A673 (cell line): ENCODE results near the gene NAALADL2.

Experiments
- CTCF ChIP-seq: fragments of 300-800, 200-600 bp; sonication (generic); conservative IDR thresholded peaks from 2 replicates; pipeline ENCODE4 v1.5.1; 2017; ENCODE audit warnings: low read depth, mild to moderate bottlenecking, antibody characterized with exemption, low read length, moderate library complexity, mixed read lengths
- EZH2 ChIP-seq: fragments of 200-600 bp; sonication (generic); IDR thresholded peaks from 2 replicates; pipeline ENCODE4 v1.6.1; 2017; ENCODE audit warnings: borderline replicate concordance, low read depth, mild to moderate bottlenecking, mixed read lengths, antibody characterized with exemption, low read length; ENCODE audit not compliant: poor library complexity, severe bottlenecking

- TF ChIP-seq EZH2, result no peak
- no peak for TF ChIP-seq CTCF
Observed at GRCh38 chr3:175304404-175304803, 445.3 kb downstream of the NAALADL2 start.
